MCF 10A (cell line): ENCODE data around the gene FERMT2. TPM values are rescaled to one million over a fixed set of nuclear protein-coding genes. Genes with fewer than 3 reads are reported as not detected.

Experiments
- BruUV-seq: library from RNA; stranded (reverse); fragments of 400-500 nt; replicated peaks from 2 replicates; lab custom pipeline; 2021; lab: Mats Ljungman, UMichigan
- CTCF ChIA-PET: fragments of 300-600 bp; sonication (Branson Sonifier 250); formaldehyde crosslinking; extraction: SDS; loops from one replicate; lab custom pipeline; 2021; ENCODE audit warnings: antibody characterized with exemption, inconsistent platforms; lab: Yijun Ruan, JAX
- POLR2A ChIA-PET: fragments of 300-600, 350-650 bp; sonication (Branson Sonifier 250); formaldehyde crosslinking; extraction: SDS; loops from one replicate; lab custom pipeline; 2020; ENCODE audit warnings: antibody characterized with exemption, inconsistent platforms; lab: Yijun Ruan, JAX
- DNase-seq: peaks from one replicate; pipeline ENCODE4 v3.0.0-alpha.2; 2018; ENCODE audit not compliant: unreplicated experiment
- H3K27ac Mint-ChIP-seq: one replicate; pipeline ENCODE4 v1.8.0; 2022; ENCODE audit warnings: mild to moderate bottlenecking, low read depth, mixed read lengths; ENCODE audit not compliant: unreplicated experiment
- H3K27me3 Mint-ChIP-seq: one replicate; pipeline ENCODE4 v1.8.0; 2022; ENCODE audit warnings: mixed read lengths; ENCODE audit not compliant: insufficient read depth, unreplicated experiment
- H3K36me3 Mint-ChIP-seq: one replicate; pipeline ENCODE4 v1.8.0; 2022; ENCODE audit warnings: mild to moderate bottlenecking, moderate library complexity, mixed read lengths; ENCODE audit not compliant: insufficient read depth, unreplicated experiment
- H3K4me1 Mint-ChIP-seq: one replicate; pipeline ENCODE4 v1.8.0; 2022; ENCODE audit warnings: mixed read lengths; ENCODE audit not compliant: insufficient read depth, unreplicated experiment
- H3K4me3 Mint-ChIP-seq: one replicate; pipeline ENCODE4 v1.8.0; 2022; ENCODE audit warnings: mild to moderate bottlenecking, moderate library complexity, mixed read lengths; ENCODE audit not compliant: unreplicated experiment
- H3K9me3 Mint-ChIP-seq: one replicate; pipeline ENCODE4 v1.8.0; 2022; ENCODE audit warnings: mixed read lengths; ENCODE audit not compliant: unreplicated experiment
- intact Hi-C: fragments of 100-400 bp; cut with micrococcal nuclease; formaldehyde crosslinking; loops from 2 replicates; pipeline ENCODE4 v1.14.1; 2022
- total RNA-seq: library from RNA; stranded (reverse); gene quantifications from 2 replicates; pipeline ENCODE4 v1.2.3, GENCODE V29; 2022
- TF ChIP-seq, protein P1 (sequence below): fragments of 200-600 bp; IDR thresholded peaks from one replicate; pipeline ENCODE4 v1.8.0; 2022; ENCODE audit warnings: antibody characterized with exemption, mild to moderate bottlenecking; ENCODE audit not compliant: unreplicated experiment

The FERMT2 gene
- total RNA-seq, 1 experiment from 2014 or later = 62.7 TPM

- Mint-ChIP-seq H3K9me3 (no peaks in the 10 kb centered on the region), H3K4me3 (no peak overlapping the region), H3K27me3 (no peaks in the 10 kb centered on the region), H3K36me3 (peaks cover 26% of the 10 kb centered on the region), H3K4me1 (peaks cover 50% of the 10 kb centered on the region), H3K27ac (peak overlapping the region; percentile 3)
- BruUV-seq = no TSS peak
- TF ChIP-seq, protein P1, sequence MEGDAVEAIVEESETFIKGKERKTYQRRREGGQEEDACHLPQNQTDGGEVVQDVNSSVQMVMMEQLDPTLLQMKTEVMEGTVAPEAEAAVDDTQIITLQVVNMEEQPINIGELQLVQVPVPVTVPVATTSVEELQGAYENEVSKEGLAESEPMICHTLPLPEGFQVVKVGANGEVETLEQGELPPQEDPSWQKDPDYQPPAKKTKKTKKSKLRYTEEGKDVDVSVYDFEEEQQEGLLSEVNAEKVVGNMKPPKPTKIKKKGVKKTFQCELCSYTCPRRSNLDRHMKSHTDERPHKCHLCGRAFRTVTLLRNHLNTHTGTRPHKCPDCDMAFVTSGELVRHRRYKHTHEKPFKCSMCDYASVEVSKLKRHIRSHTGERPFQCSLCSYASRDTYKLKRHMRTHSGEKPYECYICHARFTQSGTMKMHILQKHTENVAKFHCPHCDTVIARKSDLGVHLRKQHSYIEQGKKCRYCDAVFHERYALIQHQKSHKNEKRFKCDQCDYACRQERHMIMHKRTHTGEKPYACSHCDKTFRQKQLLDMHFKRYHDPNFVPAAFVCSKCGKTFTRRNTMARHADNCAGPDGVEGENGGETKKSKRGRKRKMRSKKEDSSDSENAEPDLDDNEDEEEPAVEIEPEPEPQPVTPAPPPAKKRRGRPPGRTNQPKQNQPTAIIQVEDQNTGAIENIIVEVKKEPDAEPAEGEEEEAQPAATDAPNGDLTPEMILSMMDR = no peak
- intact Hi-C loops = no loop called here
- no peak for DNase-seq
- CTCF ChIA-PET = no interaction called here
- POLR2A ChIA-PET = interaction anchor here (0.7 to 2.2 kb wide), 3 partner anchors 10 to 1736 kb away, joined by 3 to 5 read pairs (median 3); no protein-coding TSS in a partner anchor
Observed at GRCh38 chr14:52929192-52929807, 21.6 kb downstream of the FERMT2 start.

DNA sequence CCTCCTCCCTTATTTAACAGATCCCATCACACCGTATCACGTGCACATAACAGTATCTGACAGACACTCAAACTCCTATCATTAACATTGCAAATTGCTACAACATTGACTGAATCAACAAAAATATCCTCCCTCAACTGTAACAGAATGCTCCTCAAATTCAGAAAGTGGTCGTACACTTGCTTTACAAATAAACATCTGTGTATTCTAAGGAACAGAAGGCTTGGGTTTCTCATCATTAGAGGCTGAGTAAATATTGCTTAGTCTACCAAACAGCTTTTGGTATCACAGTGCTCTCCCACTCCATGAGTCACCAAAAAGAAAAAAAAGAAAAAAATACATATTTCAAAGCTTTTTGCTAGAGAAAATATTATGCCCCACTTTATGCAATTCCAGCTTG is 23.9 kb downstream of the FERMT2 start:
- BruUV-seq = no TSS peak
- Mint-ChIP-seq H3K4me1 (peaks cover 52% of the 10 kb centered on the region), H3K36me3 (peaks cover 26% of the 10 kb centered on the region), H3K9me3 (no peaks in the 10 kb centered on the region), H3K4me3 (no peak overlapping the region), H3K27me3 (no peaks in the 10 kb centered on the region), H3K27ac (no peak overlapping the region)
- POLR2A ChIA-PET = interaction anchor here (0.8 to 4.3 kb wide), 4 partner anchors 9 to 93 kb away, joined by 3 to 16 read pairs (median 6); no protein-coding TSS in a partner anchor
- CTCF ChIA-PET = interaction anchor here (1.2 kb wide), 1 partner anchor 18 kb away, joined by 7 read pairs; no protein-coding TSS in a partner anchor
- TF ChIP-seq, protein P1 = no peak
- DNase-seq = peak; percentile 38
- intact Hi-C loops = no loop called here

- Mint-ChIP-seq H3K36me3 (peaks cover 28% of the 10 kb centered on the region), H3K4me1 (peaks cover 56% of the 10 kb centered on the region), H3K27me3 (no peaks in the 10 kb centered on the region), H3K27ac (peak overlapping the region; percentile 70), H3K9me3 (no peaks in the 10 kb centered on the region), H3K4me3 (no peak overlapping the region)
- ChIA-PET POLR2A (interaction anchor here (1.0 to 4.3 kb wide), 3 partner anchors 25 to 132 kb away, joined by 3 to 16 read pairs (median 3); no protein-coding TSS in a partner anchor), CTCF (interaction anchor here (0.7 to 1.6 kb wide), 2 partner anchors 33 to 37 kb away, joined by 3 to 4 read pairs; no protein-coding TSS in a partner anchor)
- TF ChIP-seq, protein P1 = no peak
- BruUV-seq = no TSS peak
- no peak for DNase-seq
- intact Hi-C loops = no loop called here
Observed at GRCh38 chr14:52923902-52924575, 26.8 kb downstream of the FERMT2 start.

- DNase-seq = peak; percentile 47
- BruUV-seq = no TSS peak
- Mint-ChIP-seq H3K4me1 (peaks cover 54% of the 10 kb centered on the region), H3K27me3 (no peaks in the 10 kb centered on the region), H3K27ac (peak overlapping the region; percentile 70), H3K9me3 (no peaks in the 10 kb centered on the region), H3K36me3 (peaks cover 27% of the 10 kb centered on the region), H3K4me3 (no peak overlapping the region)
- intact Hi-C loops = no loop called here
- TF ChIP-seq, protein P1 = no peak
- POLR2A ChIA-PET = interaction anchor here (0.9 to 2.4 kb wide), 5 partner anchors 12 to 29 kb away, joined by 4 to 10 read pairs (median 5); partner anchors contain the start of gene FERMT2
- CTCF ChIA-PET = interaction anchor here (0.6 to 1.7 kb wide), 7 partner anchors 9 to 1334 kb away, joined by 3 to 4 read pairs (median 3); no protein-coding TSS in a partner anchor
Observed at GRCh38 chr14:52922656-52923055, 28.2 kb downstream of the FERMT2 start.
